NCI-H128 (cell line): ENCODE measurements around the gene ZFAND3.

ENCODE experiments used
- DNase-seq: peaks from one replicate; lab custom pipeline; 2025; ENCODE audit not compliant: unreplicated experiment; lab: John Stamatoyannopoulos, UW

ZFAND3 gene

DNA sequence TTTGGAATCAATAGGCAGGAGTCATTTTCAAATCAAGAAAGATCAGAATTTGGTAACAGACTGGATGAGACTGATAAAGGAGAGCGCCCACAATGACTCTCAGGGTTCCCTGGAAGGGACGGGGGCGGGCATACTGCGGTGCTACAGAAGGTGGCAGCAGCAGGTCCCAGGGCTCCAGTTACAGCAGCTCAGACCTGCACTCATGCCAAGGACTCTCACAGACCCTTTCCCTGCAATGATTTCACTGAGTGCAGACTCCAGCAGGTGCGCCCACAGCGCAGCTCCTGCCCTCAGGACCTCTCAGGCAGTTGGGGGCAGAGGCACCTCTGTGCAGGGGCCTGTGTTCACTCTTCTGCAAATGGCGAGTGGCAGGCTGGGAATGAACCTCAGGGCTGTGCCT lies 359.8 kb downstream of the ZFAND3 start:
- DNase-seq: peak; percentile 59

DNA sequence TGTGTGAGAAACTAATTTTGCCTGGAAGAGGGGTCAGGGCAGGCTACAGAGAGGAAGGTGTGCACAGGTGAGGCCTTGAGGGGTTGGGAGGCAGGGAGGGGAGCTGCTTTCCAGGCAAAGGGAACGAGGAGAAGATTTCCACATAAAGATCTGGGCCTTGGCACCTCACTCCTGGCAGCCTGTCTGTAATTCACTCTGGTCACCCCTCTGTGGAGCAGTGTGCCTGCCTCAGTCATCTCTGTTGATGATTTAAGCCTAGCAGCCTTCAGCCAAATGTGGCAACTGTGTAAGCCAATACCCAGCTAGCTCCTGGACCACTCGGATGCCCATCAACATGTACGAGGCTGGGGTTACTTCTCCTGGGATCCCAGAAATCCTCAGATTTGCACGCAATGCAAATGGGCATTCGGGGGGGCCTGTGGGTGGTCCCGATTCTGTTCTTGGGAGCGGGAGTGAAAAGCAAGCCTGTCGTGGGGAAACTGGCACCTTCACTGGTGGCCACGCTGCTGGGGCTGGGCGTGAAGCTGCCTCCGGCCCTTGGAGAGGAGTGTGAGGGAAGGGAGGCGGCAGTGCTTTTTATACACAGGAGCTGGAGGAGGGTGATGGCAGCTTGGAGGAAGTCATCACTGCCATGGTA lies 360.4 kb downstream of the ZFAND3 start:
- DNase-seq: no peak

DNA sequence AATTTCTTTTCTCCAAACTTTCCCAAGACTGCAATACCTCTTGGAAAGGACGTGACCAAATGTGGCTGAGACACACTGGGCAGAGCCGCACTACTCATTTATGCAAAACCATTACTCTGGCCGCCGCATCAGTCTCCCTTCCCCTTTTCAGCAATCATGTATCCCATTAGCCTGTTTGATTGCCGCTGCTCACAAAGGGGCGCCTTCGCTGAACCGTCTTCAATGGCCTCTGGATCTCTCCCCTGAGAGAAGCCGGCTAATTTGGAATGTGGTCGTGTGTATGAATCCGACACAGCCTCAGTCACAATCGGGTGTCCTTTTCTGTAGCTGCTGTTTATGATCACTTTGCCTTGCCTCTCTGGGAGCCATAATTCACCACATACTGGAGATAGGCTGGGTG lies 361.1 kb downstream of the ZFAND3 start:
- DNase-seq: no peak

DNA sequence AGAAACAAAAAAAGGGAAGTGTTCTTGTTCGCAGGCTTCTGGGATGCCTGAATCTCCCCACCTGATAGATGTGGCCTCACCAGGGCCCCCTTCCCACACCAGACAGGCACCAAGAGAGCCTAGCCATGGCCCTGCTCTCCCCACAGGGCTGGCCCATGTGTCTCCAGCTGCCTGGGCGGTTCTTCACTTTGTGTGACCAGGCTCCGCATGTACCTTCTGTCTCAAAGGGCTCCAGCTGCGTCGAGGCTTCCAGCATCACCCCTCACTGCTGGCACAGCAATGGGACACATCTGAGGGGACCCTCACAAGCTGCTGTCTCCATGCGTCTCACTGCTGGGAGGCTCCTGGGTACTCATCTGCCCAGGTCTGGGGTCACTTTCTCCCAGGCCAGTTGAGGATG lies 362.9 kb downstream of the ZFAND3 start:
- DNase-seq: no peak

DNA sequence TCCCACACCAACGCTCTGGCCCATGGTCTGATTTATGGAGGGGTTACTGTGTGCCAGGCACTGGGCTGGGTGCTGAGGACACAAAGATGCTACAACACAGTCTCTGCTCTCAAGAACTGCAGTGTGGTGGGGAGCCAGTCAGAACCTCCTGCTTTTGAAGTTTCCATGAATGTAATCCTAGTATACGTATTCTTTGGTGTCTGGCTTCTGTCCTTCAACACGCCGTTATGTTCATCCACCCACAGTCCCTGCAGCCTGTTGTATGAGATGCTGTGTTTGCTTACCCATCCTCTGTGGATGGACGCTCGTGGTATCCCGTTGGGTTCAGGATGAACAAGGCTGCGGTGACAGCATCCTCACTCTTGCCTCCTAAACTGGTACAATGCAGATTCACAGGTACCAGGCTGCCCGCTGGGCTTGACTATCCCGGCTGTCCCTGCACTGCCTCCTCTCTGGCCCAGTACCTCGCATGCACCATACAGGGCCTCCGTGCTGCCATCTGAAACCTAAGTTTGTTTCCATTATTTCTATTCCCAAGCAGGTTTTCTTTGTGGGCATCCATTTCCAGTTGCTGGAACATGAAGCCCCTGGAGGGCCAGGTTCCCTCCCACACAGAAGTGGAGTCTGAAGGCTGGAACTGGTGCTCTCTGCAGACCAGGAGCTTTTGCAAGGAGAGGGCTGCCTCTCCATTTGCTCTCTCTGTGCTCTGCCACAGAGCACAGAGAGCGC lies 364.5 kb downstream of the ZFAND3 start:
- DNase-seq: no peak

DNA sequence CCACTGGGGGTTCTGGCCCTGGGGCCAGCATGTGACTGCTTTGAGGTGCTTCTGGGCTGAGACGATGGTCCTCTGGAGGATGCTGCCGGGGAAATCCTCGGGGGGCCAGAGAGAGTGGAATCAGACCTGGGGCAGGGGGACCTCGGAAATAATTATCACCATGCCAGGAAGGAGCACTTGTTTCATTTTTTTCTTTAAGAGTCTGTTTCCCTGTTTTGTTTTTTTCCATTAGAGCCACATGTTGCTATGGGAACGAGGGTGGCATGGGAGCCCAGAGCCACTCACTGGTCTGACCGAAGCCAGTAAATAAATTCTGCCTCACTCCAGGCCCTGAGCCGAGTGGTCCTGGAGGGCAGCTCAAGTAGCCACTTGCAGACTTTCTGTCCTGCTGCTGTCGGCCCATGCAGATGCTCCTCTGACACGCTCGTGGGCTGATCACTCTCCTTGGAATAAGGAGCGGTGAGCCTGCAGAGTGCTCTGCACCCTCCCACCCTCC lies 365.1 kb downstream of the ZFAND3 start:
- no peak for DNase-seq

DNA sequence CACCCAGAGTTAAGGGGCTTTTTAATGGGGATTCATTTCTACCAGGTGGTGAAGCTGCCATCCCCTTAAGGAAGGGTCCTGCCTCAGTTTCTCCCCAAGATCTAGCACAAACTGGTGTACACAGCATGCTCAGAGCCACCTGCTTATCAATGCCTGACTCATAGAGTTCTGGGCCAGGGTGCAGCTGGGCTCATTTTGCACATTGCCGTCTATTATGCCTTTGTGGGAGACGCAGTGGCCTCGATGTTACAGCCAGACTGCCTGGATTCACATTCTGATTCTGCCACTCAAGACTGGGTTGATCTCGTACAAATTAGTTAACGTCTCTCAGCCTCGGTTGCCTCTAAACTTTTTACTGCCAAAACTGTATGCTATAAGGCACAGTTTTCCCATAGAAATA lies 365.7 kb downstream of the ZFAND3 start:
- no peak for DNase-seq

DNA sequence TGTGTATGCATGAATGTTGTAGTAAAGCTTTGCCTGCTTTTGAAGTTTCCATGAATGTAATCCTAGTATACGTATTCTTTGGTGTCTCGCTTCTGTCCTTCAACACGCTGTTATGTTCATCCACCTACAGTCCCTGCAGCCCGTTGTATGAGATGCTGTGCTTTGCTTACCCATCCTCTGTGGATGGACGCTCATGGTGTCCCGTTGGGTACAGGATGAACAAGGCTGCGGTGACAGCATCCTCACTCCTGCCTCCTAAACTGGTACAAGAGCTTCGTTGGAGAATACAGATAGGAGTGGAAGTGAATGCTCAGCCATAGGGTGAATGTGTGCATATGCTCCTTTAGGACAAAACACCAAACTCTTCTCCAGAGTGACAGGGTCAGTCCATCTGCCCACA lies 366.2 kb downstream of the ZFAND3 start:
- DNase-seq: no peak

DNA sequence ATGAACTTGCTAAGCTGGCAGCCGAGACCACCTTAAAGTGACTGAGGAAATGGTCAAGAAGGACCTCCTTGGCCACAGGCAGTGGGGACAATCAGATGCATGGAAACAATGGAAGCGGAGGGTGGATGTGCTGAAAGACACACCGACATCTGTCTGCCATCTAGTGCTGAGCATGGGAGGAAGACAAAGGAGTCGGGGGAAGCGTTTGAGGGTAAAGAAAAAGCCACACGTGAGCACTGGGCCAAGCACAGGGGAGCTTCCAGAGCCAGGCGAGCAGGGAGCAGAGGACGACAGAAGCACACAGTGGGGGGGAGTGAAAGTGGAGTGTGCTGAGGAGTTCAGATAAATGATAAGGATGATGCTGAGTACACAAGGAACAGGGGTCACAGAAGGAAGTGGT lies 367.8 kb downstream of the ZFAND3 start:
- no peak for DNase-seq

DNA sequence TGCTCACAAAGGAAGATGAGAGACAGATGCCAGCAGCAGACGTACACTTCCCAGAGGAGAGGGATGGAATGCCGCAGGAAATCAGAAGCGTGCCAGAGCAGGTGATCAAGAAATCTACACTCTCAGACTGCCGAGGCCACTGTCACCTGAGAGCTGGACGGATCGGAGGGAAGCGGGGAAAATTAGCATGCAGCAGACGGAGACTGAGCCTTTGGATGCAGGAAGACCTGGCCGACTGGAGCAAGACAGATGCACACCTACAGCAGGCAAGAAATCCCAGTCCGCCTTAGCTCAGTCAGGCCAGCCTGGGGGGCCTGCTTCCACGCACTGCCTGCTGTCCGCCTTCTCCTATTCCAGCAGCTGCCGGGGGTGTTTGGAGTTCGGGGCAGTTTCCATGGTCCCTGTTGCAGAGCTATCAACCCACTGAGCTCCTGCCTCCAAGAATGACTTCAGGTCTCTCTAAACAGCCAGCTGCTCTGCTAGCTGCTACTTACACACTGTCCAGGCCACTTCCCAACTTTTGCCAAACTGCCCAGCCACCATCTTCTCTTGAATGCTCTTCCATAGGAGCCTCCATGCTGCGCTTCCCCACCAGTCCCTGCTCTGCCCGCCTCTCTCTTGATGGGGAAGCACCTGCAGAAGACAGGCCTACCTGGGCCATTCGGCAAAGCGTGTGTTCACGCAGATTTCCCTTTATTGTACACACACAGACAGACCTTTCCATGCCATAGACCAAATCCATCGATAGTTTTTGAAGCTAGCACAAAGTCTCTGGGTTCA lies 368.5 kb downstream of the ZFAND3 start:
- no peak for DNase-seq

DNA sequence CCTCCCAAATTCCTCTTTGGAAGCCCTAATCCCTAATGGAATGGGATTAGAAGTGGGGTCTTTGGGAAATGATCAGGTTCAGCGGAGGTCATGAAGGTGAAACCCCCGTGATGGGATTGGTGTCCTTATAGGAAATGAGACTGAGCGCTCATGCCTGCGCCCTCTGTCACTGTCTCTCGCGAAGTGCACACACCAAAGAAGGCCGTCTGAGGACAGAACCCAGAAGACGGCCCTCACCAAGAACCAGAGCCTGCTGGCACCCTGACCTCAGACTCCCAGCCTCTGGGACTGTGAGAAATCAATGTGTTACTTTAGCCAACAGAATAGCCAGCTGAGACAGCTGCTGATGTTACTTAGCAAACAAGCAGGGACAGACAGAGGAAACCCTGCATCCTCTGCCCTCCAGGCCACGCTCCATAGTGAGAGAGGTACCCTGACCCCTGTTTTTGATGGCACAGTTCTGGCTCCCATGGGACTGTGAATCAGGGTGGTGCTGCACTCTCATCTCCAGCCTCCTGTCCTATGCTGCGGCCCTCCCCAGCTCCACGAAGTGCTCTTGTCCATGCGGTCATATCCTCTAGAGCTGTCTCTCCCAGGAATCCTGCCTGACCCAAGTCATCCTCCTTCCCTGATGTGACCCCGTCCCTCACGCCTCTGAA lies 369.3 kb downstream of the ZFAND3 start:
- no peak for DNase-seq

DNA sequence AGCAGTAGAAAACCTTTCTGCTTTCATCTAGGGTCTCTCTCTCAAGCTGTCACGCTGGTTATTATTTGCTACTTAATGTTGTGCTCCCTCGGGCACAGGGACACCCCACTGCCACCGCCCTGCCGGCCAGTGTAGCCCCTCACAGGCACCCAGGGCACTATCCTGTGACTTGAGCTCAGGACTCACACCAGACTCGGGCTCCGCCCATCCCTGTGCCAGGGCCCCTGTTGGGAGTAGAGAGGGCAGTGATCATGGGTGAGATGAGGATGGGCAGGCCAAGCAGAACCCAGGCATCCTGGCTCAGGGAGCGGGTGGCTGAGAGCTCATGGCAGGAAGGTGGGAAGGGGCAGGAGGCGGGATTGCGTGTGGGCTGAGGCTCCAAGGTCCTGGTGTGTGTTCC lies 371.9 kb downstream of the ZFAND3 start:
- no peak for DNase-seq

DNA sequence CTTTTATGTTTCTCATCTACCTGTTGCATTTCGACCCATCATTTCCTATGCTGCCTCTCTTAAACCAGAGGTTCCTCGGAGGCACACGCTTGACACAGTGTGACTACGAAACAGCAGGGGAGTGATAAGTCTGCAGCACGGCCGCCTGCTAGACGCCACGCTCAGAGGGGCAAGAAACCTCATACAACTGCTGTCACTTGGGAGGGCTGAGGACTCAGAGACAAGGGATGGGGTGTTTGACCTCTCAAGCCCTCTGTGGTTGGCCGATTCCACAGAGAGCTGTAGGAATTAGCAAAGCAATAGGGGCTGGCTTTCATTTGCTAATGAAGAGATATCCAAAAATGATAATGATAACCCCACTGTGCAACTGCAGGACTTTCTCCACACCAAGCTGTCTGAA lies 372.5 kb downstream of the ZFAND3 start:
- DNase-seq: no peak

DNA sequence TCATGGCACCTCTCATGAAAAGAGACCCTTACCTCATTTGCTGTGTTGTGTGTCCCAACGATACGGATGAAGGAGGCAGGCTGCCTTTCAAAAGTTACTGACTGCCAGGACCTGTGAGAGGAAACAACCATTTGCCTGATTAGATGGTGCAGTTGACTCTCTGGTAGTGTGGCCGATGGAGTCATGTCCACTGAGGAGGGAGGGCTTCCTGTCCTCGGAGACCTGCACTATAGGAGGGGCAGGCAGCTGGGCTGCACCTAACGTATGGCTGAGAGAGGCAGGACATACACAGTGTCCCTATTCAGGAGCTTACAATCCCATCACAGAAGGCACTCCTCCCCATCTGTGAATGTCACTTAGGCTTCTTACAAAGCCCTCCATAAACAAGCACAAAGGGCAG lies 373.0 kb downstream of the ZFAND3 start:
- no peak for DNase-seq

DNA sequence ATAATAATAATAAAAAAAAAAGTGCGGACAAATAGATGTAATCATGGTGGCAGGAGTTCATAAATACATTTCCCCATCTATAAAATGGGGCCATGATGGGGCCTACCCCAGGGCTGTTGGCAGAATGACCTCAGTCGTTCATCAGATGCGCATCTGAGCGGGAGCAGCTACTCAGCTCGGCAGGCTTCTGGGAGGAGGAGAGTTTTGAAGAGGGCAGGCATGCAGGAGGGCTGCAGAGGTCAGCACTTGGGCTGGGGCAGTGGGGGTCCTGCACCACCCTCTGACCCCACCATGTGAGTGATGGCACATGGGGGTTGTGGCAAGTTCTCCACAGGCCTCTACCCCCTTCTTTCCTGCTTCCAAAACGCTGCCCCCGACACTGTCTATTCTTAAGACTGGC lies 373.5 kb downstream of the ZFAND3 start:
- no peak for DNase-seq

DNA sequence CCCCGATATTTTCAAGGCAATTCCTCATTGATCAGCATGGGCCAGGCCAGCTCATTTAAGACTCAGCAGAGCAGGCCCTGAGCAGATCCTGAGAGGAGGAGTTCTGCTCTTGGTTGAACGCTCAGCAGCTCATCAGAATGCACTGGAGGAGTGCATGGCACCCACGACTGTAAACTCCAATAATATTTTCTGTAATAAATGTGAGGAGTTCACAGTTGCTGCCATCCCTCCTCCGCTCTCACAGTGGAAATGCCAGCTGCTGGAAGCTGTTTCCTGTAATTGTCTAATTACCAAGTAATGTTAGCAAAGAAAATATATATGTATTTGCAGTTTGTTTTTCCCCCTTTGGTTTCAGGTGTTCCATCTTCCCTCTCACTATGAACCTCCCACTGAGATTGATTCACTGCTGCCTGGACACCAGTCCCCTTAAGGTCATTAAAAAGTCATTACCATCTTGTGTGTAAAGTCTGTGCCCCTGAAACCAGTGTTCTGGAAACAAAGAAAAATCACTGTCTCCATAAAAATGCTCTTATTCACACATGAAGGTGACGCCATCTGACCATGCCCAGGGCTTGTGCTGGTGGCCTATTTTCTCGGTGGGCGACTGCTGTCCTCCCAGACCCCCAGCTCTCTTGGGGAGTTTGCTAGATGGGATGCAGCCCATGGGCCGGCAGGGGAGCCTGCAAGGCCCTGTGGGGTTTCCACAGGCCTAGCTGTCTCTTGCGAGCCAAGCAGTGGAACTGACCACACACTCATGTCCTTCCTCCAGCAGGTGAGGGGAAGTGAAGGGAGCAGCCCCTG lies 374.2 kb downstream of the ZFAND3 start:
- no peak for DNase-seq

DNA sequence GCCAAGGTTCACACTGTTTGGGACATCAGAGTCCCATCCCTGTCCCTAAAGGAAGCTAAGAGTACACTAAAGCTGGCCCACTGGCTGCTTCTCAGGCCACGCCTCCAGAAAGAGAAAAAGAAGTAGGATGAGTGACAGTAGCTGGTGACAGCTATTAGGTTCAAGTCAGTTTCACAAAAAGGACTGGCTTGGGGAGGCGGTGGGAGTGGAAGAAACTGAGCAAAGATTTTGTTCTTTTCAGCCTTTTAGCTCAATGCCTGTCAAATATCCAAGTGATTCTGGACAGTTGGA lies 374.7 kb downstream of the ZFAND3 start:
- DNase-seq: no peak

DNA sequence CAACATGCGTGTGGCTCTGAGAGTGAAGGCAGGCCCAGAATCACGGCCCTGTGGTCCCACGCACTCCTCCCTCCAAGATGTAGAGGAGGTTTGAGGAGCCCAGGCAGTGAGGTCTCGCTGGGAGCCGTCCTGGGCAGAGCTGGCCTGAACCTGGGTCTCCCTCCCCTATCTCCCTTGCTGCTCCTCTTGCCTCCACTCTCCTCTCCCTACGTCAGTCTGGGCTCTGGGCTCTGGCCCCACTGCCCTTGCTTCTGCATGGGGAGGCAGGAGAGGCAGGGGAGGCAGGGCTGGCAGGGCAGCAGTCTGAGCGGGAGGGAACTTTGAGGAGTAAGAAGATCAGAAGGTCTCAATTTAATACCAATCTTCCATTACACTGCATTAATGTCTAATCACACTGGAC lies 375.1 kb downstream of the ZFAND3 start:
- no peak for DNase-seq

DNA sequence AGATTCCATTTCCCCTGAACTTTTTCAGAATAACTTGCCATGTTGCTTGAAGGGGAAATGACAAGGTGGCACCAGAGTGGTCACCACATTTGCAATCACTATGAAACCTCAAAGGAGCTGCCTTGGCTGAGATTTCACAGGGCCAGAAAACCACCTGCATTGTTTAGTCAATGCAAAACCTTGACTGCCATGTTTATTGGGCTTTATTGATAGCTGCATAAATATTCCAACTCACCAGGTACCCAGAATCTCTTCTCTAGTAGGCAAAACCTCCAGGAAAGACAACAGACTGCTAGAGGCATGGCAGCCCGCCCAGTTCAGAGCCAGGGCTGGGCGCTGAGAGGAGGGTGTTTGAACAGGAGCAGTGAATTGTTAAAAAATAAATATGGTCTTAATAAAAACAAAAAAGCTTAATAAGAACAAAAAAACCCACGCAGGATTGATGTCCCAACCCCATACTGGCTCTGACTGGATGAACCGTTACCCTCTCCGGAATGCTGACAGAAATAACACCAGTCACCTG lies 375.6 kb downstream of the ZFAND3 start:
- no peak for DNase-seq

DNA sequence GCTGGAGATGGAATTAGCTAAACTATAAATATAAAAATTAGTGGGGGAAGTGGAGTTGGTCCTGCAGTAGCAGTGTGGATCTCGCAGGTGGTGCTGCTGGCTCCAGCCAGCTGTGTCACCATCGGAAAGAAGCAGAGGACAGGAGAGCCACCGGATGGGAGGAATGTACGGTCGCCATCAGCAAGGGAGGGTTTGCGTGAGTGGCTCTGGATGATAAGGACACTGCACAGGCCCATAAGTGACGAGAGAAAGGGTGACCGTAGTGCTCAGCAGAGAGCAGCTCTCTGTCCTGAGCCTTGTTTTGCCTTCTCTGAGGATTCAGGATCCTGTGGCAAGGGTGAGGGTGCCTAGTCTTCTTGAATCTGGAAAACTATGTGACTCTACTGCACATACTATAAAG lies 378.7 kb downstream of the ZFAND3 start:
- no peak for DNase-seq
